ENCODE data around the gene CDK6. TPM values are rescaled to one million over a fixed set of nuclear protein-coding genes. Genes with fewer than 3 reads are reported as not detected.

The CDK6 gene
- total RNA-seq, 1 donor from 2014 or later, result 7.3 TPM

DNA sequence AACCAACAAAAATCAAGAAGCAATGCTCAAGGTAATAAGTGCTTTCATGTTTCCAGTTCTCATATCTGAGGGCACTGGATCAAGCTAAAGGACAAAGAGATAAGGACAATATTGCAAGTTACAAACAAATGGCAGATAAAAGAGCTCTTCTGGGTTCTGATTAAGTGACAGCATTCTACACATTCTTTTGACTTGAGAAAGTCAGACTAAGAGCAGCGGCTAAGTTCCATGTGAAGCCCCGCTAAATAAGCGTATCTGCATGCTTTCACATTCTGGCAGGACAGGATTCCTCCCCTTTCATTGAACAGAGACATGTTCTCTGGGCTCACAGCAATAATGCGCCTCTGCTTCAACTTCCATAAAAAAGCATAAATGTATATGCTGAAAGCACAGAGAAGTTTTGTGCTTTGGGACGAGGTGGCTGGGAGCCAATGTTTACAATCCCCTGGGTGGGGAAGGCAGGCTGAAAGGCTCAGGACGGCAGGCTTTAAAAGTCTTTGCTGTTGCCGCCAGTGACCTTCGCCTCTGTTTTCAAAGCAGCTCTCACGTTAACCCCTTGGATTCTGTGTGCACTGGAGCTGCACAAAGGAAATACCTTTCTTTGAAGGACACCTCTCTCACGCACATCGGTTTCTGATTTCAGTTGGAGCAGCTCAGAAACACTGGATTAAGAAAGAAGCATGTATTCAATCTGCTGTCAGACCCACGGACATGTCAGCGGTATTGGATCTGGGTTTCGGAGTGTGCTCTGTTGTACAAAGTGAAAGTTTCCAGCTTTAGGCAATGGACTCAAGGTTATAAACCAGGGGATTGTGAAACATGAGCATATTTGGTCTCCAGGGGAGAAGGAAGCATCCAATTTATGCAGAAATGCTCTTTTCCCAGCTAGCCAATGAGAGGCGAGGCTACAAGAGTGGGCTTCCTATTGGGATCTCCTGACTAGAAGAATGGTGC is 140.8 kb downstream of the CDK6 start:
- Histone ChIP-seq H3K4me3 (peak overlapping the region; percentile 61 to 79), H3K9me3 (no peaks in the 10 kb centered on the region), H3K27me3 (no peaks in the 10 kb centered on the region), H3K36me3 (no peaks in the 10 kb centered on the region), H3K27ac (peak overlapping the region; percentile 43 to 52), H3K4me1 (peaks cover 0 to 15% of the 10 kb centered on the region in 2 donors)
- intact Hi-C loops (cut with DNase I), result loop anchor here (2.0 kb wide), 1 partner anchor 137 kb away; no protein-coding TSS in a partner anchor
- DNase-seq (ENCODE audit: low spot score in 2 of 2), result peak in 1 of 2 donors; percentile 64
- no peak for TF ChIP-seq CTCF (IDR thresholded peaks at IDR 0.05)

- intact Hi-C loops (cut with DNase I), result loop anchor here (5.0 kb wide), 1 partner anchor 72 kb away; no protein-coding TSS in a partner anchor
- Histone ChIP-seq H3K36me3 (no peaks in the 10 kb centered on the region), H3K27me3 (no peaks in the 10 kb centered on the region), H3K27ac (no peak overlapping the region), H3K9me3 (no peaks in the 10 kb centered on the region), H3K4me3 (no peak overlapping the region), H3K4me1 (peaks cover 0 to 15% of the 10 kb centered on the region in 2 donors)
- TF ChIP-seq CTCF (IDR thresholded peaks at IDR 0.05), result no peak
- no peak for DNase-seq (ENCODE audit: low spot score in 2 of 2)
Measured at GRCh38 chr7:92694211-92694610, 142.2 kb downstream of the CDK6 start.

GRCh38 chr7:92693519-92693918 is 142.9 kb downstream of the CDK6 start:
- no peak for DNase-seq (ENCODE audit: low spot score in 2 of 2)
- Histone ChIP-seq H3K27me3 (no peaks in the 10 kb centered on the region), H3K9me3 (no peaks in the 10 kb centered on the region), H3K4me1 (peaks cover 0 to 15% of the 10 kb centered on the region in 2 donors), H3K27ac (no peak overlapping the region), H3K36me3 (no peaks in the 10 kb centered on the region), H3K4me3 (no peak overlapping the region)
- no peak for TF ChIP-seq CTCF (IDR thresholded peaks at IDR 0.05)
- intact Hi-C loops (cut with DNase I), result loop anchor here (5.0 kb wide), 1 partner anchor 71 kb away; no protein-coding TSS in a partner anchor

GRCh38 chr7:92691578-92691977 is 144.8 kb downstream of the CDK6 start:
- no peaks in the 10 kb centered on the region for H3K27me3 ChIP-seq
- intact Hi-C loops (cut with DNase I), result loop anchor here (5.0 kb wide), 1 partner anchor 69 kb away; no protein-coding TSS in a partner anchor
- DNase-seq (ENCODE audit: low spot score in 2 of 2), result no peak
- H3K27ac ChIP-seq, result no peak overlapping the region
- H3K4me3 ChIP-seq, result no peak overlapping the region
- H3K36me3 ChIP-seq, result no peaks in the 10 kb centered on the region
- peak; percentile 21 to 49 (median 35) for TF ChIP-seq CTCF (IDR thresholded peaks at IDR 0.05)
- H3K9me3 ChIP-seq, result no peaks in the 10 kb centered on the region
- H3K4me1 ChIP-seq, result peaks cover 0 to under 1% of the 10 kb centered on the region in 2 donors

DNA sequence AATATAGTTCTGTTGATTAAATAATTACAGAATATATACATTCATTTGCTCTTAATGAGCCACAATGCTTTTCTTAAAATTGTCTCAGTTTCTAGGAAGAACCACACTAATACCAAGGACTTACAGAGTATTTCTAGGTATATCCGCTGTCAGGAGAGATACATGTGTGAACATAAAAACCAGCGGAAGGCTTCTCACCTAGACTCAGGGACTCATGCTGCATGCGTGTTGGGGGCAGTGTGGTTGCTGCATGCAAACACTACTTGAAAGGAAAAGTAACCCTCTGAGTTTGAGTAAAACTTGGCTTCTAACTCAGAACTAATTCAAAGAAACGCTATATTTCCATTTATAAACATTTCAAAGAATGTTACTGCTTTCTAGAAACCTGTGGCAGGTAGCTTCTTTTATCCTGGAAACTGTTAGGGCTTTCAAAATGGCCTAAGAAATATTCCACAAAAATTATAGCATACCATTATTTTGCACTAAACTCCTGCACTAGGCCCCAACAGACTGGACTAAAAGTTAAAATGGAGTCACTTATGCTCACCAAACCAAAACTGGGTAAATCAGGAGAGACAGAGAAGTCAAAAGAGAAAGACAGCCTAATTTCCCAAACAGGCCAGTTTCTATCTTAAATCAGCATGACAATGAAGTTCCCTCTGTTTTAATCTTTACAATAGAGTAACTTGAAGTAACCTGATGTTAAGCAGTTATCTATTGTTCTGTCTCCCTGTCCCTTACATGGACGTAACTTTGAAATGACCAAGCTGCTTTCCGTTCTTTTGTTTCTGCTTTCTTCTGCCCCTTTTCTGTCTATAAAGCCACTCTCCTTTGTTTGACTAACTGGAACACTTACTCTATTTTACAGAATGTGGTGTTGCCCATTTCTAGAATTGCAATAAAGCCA is 151.0 kb downstream of the CDK6 start:
- H3K4me3 ChIP-seq, result no peak overlapping the region
- no peaks in the 10 kb centered on the region for H3K9me3 ChIP-seq
- H3K27me3 ChIP-seq, result no peaks in the 10 kb centered on the region
- no peak for TF ChIP-seq CTCF (IDR thresholded peaks at IDR 0.05)
- no peak overlapping the region for H3K27ac ChIP-seq
- H3K36me3 ChIP-seq, result no peaks in the 10 kb centered on the region
- intact Hi-C loops (cut with DNase I), result no loop called here
- H3K4me1 ChIP-seq, result peaks cover 0 to 13% of the 10 kb centered on the region in 2 donors
- DNase-seq (ENCODE audit: low spot score in 2 of 2), result no peak

All from ascending aorta (tissue), 2 donors.